Chondrocyte (in vitro differentiated cells): Measurements from ENCODE around the gene ASXL1. TPM values are rescaled to one million over a fixed set of nuclear protein-coding genes. Genes with fewer than 3 reads are reported as not detected.

Source experiments
- DNase-seq: peaks from one replicate; pipeline ENCODE4 v3.0.0; 2021; ENCODE audit warnings: mixed read lengths, low spot score
- H3K27ac Mint-ChIP-seq: one replicate; pipeline ENCODE4 v1.8.0; 2021; ENCODE audit warnings: mild to moderate bottlenecking, moderate library complexity, mixed read lengths; ENCODE audit not compliant: unreplicated experiment
- H3K27me3 Mint-ChIP-seq: 2 replicates; pipeline ENCODE4 v1.8.0; 2021; ENCODE audit warnings: low read depth, mixed read lengths
- H3K36me3 Mint-ChIP-seq: 2 replicates; pipeline ENCODE4 v1.8.0; 2021; ENCODE audit warnings: low read depth, mixed read lengths
- H3K4me1 Mint-ChIP-seq: 2 replicates; pipeline ENCODE4 v1.8.0; 2021; ENCODE audit warnings: low read depth, mild to moderate bottlenecking, mixed read lengths
- H3K4me3 Mint-ChIP-seq: one replicate; pipeline ENCODE4 v1.8.0; 2021; ENCODE audit warnings: mild to moderate bottlenecking, moderate library complexity, mixed read lengths; ENCODE audit not compliant: unreplicated experiment
- H3K9me3 Mint-ChIP-seq: 2 replicates; pipeline ENCODE4 v1.8.0; 2021; ENCODE audit warnings: low read depth, mixed read lengths
- total RNA-seq: library from RNA; stranded (reverse); gene quantifications from 3 replicates; pipeline ENCODE4 v1.2.1, GENCODE V29; 2021
- TF ChIP-seq, protein P1 (sequence below): fragments of 200-600 bp; sonication (generic); IDR thresholded peaks from 2 replicates; pipeline ENCODE4 v1.5.0; 2021; ENCODE audit warnings: antibody characterized with exemption, mild to moderate bottlenecking, moderate library complexity

The ASXL1 gene
- total RNA-seq, 1 donor from 2014 or later = 92.6 TPM

DNA sequence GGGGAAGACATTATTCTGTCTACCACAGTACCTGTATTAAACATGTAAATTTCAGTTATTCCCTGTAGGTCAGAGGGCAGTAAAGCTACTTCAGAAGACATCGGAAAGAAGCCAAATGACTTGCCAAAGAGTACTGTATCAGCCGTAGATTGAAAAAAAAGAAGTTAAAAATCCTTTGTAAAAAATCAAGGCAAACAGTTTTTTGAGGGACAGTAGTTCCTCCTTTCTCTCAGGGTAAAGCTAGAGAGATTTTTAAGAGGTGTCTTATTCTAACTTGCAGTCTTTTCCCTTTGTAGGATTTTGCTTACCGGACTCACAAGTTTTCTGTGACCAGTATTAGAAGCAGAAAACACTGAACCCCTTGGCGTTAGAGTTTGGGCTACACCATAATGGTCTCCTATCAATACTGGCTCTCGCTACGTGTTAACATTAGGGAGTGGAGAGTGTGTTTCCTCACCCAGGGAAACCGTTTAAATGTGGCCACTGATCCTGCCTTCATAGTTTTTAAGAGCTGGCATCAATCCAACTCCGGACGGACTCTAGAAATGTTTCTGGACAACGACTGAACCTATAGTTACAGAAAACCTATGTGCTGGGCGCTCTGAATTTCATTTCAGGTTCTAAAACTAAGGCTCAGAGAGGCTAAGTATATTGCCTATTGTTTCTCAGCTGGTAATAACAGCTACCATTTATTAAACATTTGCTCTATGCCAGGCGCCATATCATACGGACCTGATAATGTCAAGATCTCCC is 1.3 kb upstream of the ASXL1 start:
- Mint-ChIP-seq H3K4me1 (peaks cover 58% of the 10 kb centered on the region), H3K4me3 (peak overlapping the region; percentile 98), H3K36me3 (no peaks in the 10 kb centered on the region), H3K27me3 (no peaks in the 10 kb centered on the region), H3K9me3 (peaks cover 3% of the 10 kb centered on the region), H3K27ac (peak overlapping the region; percentile 100)
- DNase-seq = no peak
- TF ChIP-seq, protein P1, sequence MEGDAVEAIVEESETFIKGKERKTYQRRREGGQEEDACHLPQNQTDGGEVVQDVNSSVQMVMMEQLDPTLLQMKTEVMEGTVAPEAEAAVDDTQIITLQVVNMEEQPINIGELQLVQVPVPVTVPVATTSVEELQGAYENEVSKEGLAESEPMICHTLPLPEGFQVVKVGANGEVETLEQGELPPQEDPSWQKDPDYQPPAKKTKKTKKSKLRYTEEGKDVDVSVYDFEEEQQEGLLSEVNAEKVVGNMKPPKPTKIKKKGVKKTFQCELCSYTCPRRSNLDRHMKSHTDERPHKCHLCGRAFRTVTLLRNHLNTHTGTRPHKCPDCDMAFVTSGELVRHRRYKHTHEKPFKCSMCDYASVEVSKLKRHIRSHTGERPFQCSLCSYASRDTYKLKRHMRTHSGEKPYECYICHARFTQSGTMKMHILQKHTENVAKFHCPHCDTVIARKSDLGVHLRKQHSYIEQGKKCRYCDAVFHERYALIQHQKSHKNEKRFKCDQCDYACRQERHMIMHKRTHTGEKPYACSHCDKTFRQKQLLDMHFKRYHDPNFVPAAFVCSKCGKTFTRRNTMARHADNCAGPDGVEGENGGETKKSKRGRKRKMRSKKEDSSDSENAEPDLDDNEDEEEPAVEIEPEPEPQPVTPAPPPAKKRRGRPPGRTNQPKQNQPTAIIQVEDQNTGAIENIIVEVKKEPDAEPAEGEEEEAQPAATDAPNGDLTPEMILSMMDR = no peak

DNA sequence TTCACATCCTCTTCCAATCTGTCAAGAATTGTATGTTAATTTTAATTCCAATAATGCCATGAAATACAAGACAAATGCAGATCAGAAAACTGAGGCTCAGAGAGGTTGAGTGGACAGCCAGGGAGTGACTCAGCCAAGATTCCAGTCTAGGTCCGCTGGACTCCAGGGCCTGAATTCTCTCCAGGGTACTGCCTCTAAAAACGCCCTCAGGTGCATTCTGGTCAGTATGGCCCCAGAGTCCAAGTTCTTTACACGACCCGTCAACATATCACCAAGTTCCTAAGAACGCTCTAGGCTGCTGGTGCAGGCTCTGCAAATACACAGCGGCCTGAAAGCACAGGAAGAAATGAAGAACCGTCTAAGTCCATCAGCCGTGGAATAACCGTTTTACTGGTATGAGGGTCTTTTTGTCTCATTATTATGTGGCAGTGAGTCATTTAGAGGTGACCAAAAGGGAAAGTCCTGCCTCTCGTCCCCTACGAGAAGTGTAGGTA is 709 bp upstream of the ASXL1 start:
- TF ChIP-seq, protein P1 = no peak
- peaks cover 3% of the 10 kb centered on the region for H3K9me3 Mint-ChIP-seq
- H3K4me1 Mint-ChIP-seq = peaks cover 64% of the 10 kb centered on the region
- no peaks in the 10 kb centered on the region for H3K27me3 Mint-ChIP-seq
- H3K4me3 Mint-ChIP-seq = peak overlapping the region; percentile 98
- no peaks in the 10 kb centered on the region for H3K36me3 Mint-ChIP-seq
- no peak for DNase-seq
- H3K27ac Mint-ChIP-seq = peak overlapping the region; percentile 100

- Mint-ChIP-seq H3K9me3 (peaks cover 3% of the 10 kb centered on the region), H3K4me1 (peaks cover 75% of the 10 kb centered on the region), H3K27me3 (no peaks in the 10 kb centered on the region), H3K27ac (no peak overlapping the region), H3K36me3 (no peaks in the 10 kb centered on the region), H3K4me3 (peak overlapping the region; percentile 8)
- TF ChIP-seq, protein P1 = no peak
- no peak for DNase-seq
Observed at GRCh38 chr20:32358632-32358882, 426 bp downstream of the ASXL1 start.

DNA sequence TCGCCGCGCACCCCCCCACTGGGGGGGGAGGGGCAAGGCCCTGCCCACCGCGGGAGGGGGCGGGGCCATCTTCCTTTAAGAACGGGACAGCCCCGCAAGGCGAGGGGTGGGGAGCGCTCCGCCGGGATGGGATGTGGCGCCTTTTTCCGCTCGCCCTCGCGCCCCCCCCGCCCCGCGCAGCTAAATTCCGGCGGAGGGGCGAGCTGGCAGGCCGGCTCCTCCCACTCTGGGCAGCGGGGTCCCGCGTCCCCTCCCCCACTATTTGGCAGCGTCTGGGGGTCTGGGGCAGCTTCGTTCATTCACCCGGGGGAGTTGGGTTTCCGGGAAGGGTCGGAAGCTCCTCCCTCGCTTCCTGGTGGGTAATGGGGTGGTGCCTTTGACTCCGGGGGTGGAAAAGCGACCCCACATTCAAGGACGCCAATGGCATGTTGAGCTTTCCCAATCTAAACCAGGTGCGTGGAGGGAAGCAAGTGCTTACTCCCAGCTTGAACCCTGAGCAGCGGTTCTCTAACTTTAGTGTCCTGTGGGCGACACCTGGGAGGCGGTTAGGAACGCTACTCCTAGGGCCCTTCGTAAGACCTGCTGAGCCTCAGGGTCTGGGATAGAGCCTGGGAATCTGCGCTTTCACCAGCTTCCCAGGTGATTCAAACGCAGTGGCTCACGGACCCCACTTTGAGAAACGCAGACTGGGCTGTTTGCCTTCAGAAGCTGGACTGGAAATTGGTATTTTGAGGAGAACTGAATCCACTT is 927 bp downstream of the ASXL1 start:
- TF ChIP-seq, protein P1 = no peak
- Mint-ChIP-seq H3K4me1 (peaks cover 78% of the 10 kb centered on the region), H3K4me3 (peak overlapping the region; percentile 82), H3K9me3 (peaks cover 3% of the 10 kb centered on the region), H3K36me3 (no peaks in the 10 kb centered on the region), H3K27ac (peak overlapping the region; percentile 91), H3K27me3 (no peaks in the 10 kb centered on the region)
- DNase-seq = no peak

GRCh38 chr20:32359633-32360332 is 1.7 kb downstream of the ASXL1 start:
- peak overlapping the region; percentile 82 for H3K4me3 Mint-ChIP-seq
- TF ChIP-seq, protein P1 = no peak
- DNase-seq = no peak
- H3K27me3 Mint-ChIP-seq = no peaks in the 10 kb centered on the region
- peak overlapping the region; percentile 91 for H3K27ac Mint-ChIP-seq
- H3K9me3 Mint-ChIP-seq = peaks cover 3% of the 10 kb centered on the region
- no peaks in the 10 kb centered on the region for H3K36me3 Mint-ChIP-seq
- H3K4me1 Mint-ChIP-seq = peaks cover 73% of the 10 kb centered on the region
